B cell (primary cell): ENCODE results near the gene ANLN. TPM values are rescaled to one million over a fixed set of nuclear protein-coding genes. Genes with fewer than 3 reads are reported as not detected.

Experiments used
- ATAC-seq: fragments of 200-7000 bp; cut with Tn5 transposase; one replicate; pipeline ENCODE4 v1.10.0; 2021; ENCODE audit warnings: low read depth, mild to moderate bottlenecking, moderate number of reproducible peaks, moderate library complexity
- CTCF ChIA-PET: fragments of 350-600 bp; sonication (Branson Sonifier 250); formaldehyde crosslinking; loops from one replicate; lab custom pipeline; 2021; ENCODE audit warnings: antibody characterized with exemption, inconsistent platforms; lab: Charles Lee
- POLR2A ChIA-PET: fragments of 350-600 bp; sonication (Branson Sonifier 250); formaldehyde crosslinking; loops from one replicate; lab custom pipeline; 2021; ENCODE audit warnings: antibody characterized with exemption; lab: Charles Lee
- DNase-seq: peaks from one replicate; pipeline ENCODE4 v3.0.0; 2013
- H2AFZ ChIP-seq: 2 replicates; pipeline ENCODE4 v1.6.1; 2012; ENCODE audit warnings: mild to moderate bottlenecking, low read depth, low read length; ENCODE audit not compliant: insufficient read depth, poor library complexity, severe bottlenecking
- H3K27ac ChIP-seq, 2 donors: 1 replicate in 1 of 2; 2 replicates in 1 of 2; pipeline ENCODE4 v1.5.1; 2012 to 2013; ENCODE audit warnings: low read length in 2 of 2, mild to moderate bottlenecking in 2 of 2, moderate library complexity in 1 of 2
- H3K27me3 ChIP-seq, 4 experiments: fragments of 200-600 bp in 1 of 4; sonication (generic) in 1 of 4; replicated peaks in 1 of 4; 1 replicate in 2 of 4; 2 replicates in 2 of 4; pipeline versions ENCODE4 v1.6.1 to v1.7.0; 2013 to 2016; ENCODE audit warnings: low read length in 3 of 4, mild to moderate bottlenecking in 2 of 4, mixed read lengths in 1 of 4, moderate library complexity in 1 of 4; ENCODE audit not compliant: insufficient read depth in 4 of 4, control insufficient read depth in 3 of 4; ENCODE audit errors: control extremely low read depth in 1 of 4
- H3K36me3 ChIP-seq, 2 experiments: replicated peaks in 1 of 2; 1 replicate in 1 of 2; 2 replicates in 1 of 2; pipeline versions ENCODE4 v1.6.1 to v1.7.1; 2013; ENCODE audit warnings: low read length in 1 of 2; ENCODE audit not compliant: insufficient read depth in 2 of 2, control insufficient read depth in 1 of 2; ENCODE audit errors: control extremely low read depth in 1 of 2, extremely low read depth in 1 of 2
- H3K4me1 ChIP-seq, 2 donors: fragments of 200-600 bp in 1 of 2; sonication (generic) in 1 of 2; 1 replicate in 1 of 2; 2 replicates in 1 of 2; pipeline versions ENCODE4 v1.5.1 to v1.6.1; 2013 to 2017; ENCODE audit warnings: low read length in 2 of 2; ENCODE audit not compliant: control insufficient read depth in 2 of 2, insufficient read depth in 2 of 2
- H3K4me2 ChIP-seq: replicated peaks from 2 replicates; pipeline ENCODE3; 2012; ENCODE audit warnings: mild to moderate bottlenecking, low read depth, low read length; ENCODE audit not compliant: poor library complexity, severe bottlenecking
- H3K4me3 ChIP-seq, 5 experiments: fragments of 200-600 bp in 1 of 5; sonication (generic) in 1 of 5; 1 replicate in 3 of 5; 2 replicates in 2 of 5; pipeline versions ENCODE4 v1.5.1 to v1.7.0; 2011 to 2016; ENCODE audit warnings: low read length in 4 of 5, mild to moderate bottlenecking in 4 of 5, low read depth in 2 of 5, control low read depth in 1 of 5, moderate library complexity in 1 of 5; ENCODE audit not compliant: insufficient read depth in 1 of 5; ENCODE audit errors: control extremely low read depth in 1 of 5, extremely low read depth in 1 of 5
- H3K79me2 ChIP-seq: fragments of 200-600 bp; sonication (generic); one replicate; pipeline ENCODE4 v1.6.0; 2016; ENCODE audit warnings: low read length; ENCODE audit not compliant: control insufficient read depth, insufficient read depth
- H3K9ac ChIP-seq: fragments of 200-600 bp; sonication (generic); 2 replicates; pipeline ENCODE4 v1.6.1; 2017; ENCODE audit warnings: mild to moderate bottlenecking, low read length, moderate library complexity
- H3K9me3 ChIP-seq, 3 donors: one replicate each; pipeline versions ENCODE4 v1.6.1 to v1.7.1; 2013; ENCODE audit warnings: low read length in 2 of 3; ENCODE audit not compliant: control insufficient read depth in 2 of 3, insufficient read depth in 1 of 3; ENCODE audit errors: control extremely low read depth in 1 of 3
- H4K20me1 ChIP-seq: 2 replicates; pipeline ENCODE4 v1.6.0; 2012; ENCODE audit warnings: mild to moderate bottlenecking, low read length; ENCODE audit not compliant: insufficient read depth, control insufficient read depth, poor library complexity, severe bottlenecking
- H3K27ac Mint-ChIP-seq: one replicate; pipeline ENCODE4 v1.8.0; 2021; ENCODE audit warnings: mixed read lengths
- H3K27me3 Mint-ChIP-seq: one replicate; pipeline ENCODE4 v1.8.0; 2021; ENCODE audit warnings: mixed read lengths
- H3K4me1 Mint-ChIP-seq: one replicate; pipeline ENCODE4 v1.8.0; 2021; ENCODE audit warnings: mixed read lengths
- H3K4me3 Mint-ChIP-seq: one replicate; pipeline ENCODE4 v1.8.0; 2021; ENCODE audit warnings: mixed read lengths
- H3K9me3 Mint-ChIP-seq: one replicate; pipeline ENCODE4 v1.8.0; 2022; ENCODE audit warnings: mixed read lengths; ENCODE audit not compliant: insufficient read depth
- EZH2 ChIP-seq: IDR thresholded peaks from 2 replicates; pipeline ENCODE4 v1.6.1; 2012; ENCODE audit warnings: borderline replicate concordance, low read depth, mild to moderate bottlenecking, moderate library complexity, low read length; ENCODE audit not compliant: insufficient read depth, poor library complexity, severe bottlenecking
- WGBS: methylation state at CpG from one replicate; pipeline ENCODE4 v1.1.5; 2013; ENCODE audit warnings: missing lambda C conversion rate; ENCODE audit not compliant: insufficient coverage; 5-methylcytosine and 5-hydroxymethylcytosine counted together
- intact Hi-C: fragments of 100-400 bp; cut with micrococcal nuclease; formaldehyde crosslinking; loops from one replicate; pipeline ENCODE4 v1.10.0; 2022
- polyA plus RNA-seq: library from polyadenylated mRNA; depleted of rRNA; stranded (reverse); fragments of >200 nt; gene quantifications from 2 replicates; pipeline ENCODE4 v1.2.3, GENCODE V29; 2012
- total RNA-seq, 2 donors: library from RNA; stranded (reverse); fragments of 120-200 nt in 1 of 2; gene quantifications; 1 replicate in 1 of 2; 2 replicates in 1 of 2; pipeline versions ENCODE4 v1.2.3 to v1.2.4, GENCODE V29; 2013 to 2022
- TF ChIP-seq, protein P1 (sequence below): fragments of 200-600 bp; IDR thresholded peaks from one replicate; pipeline ENCODE4 v1.8.0; 2022; ENCODE audit warnings: antibody characterized with exemption, mild to moderate bottlenecking

Gene ANLN
- total and polyA plus RNA-seq, 2 donors (not counting 1 experiment from before 2014, with no cell fraction given), result 0.19 to 0.32 TPM

DNA sequence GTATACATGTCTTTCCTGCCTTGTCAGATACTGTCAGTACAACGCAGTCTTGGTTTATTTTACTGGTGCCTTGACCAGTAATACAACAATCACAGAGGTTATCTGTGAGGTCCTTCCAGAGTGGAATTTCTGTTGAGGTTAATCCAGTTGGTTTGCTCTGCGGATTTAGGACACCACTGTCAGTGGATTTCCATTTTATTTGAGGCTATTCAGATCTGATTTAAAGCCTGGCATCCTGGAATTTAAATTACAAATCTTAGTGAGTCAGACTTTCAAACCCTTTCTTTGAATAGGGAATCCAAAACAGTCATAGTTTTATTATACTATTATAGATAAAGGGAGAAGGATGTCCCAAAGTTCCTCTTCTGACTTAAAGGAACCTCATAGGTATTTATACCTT, 40.5 kb downstream of the ANLN start:
- no peaks in the 10 kb centered on the region for H3K36me3 ChIP-seq
- H2AFZ ChIP-seq, result no peak overlapping the region
- no peak for TF ChIP-seq EZH2
- TF ChIP-seq, protein P1, sequence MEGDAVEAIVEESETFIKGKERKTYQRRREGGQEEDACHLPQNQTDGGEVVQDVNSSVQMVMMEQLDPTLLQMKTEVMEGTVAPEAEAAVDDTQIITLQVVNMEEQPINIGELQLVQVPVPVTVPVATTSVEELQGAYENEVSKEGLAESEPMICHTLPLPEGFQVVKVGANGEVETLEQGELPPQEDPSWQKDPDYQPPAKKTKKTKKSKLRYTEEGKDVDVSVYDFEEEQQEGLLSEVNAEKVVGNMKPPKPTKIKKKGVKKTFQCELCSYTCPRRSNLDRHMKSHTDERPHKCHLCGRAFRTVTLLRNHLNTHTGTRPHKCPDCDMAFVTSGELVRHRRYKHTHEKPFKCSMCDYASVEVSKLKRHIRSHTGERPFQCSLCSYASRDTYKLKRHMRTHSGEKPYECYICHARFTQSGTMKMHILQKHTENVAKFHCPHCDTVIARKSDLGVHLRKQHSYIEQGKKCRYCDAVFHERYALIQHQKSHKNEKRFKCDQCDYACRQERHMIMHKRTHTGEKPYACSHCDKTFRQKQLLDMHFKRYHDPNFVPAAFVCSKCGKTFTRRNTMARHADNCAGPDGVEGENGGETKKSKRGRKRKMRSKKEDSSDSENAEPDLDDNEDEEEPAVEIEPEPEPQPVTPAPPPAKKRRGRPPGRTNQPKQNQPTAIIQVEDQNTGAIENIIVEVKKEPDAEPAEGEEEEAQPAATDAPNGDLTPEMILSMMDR, result no peak

DNA sequence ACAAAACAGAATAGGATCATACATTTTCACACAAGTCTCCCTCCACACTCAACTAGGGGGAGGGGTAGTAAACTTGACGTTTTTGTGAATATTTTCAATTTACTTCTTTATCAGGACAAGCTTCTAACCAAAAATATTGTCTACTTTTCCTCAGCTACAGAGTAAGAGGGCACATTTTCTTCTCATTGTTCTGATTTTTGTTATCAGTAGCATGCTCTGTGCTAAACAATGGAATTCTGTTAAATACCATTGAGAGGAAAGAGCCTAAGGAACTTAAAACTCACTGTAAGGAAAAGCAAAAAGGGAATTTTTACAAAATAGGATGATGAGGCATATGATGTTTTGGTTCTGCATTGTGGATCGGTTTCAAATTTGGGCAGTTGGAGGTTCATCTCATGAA, 41.2 kb downstream of the ANLN start:
- Histone ChIP-seq H3K4me2 (no peak overlapping the region), H3K9me3 (no peaks in the 10 kb centered on the region), H3K4me1 (no peaks in the 10 kb centered on the region), H2AFZ (no peak overlapping the region), H3K36me3 (no peaks in the 10 kb centered on the region), H3K27me3 (no peaks in the 10 kb centered on the region), H3K79me2 (no peaks in the 10 kb centered on the region), H3K27ac (no peak overlapping the region), H4K20me1 (no peaks in the 10 kb centered on the region), H3K4me3 (no peak overlapping the region), H3K9ac (no peak overlapping the region)
- intact Hi-C loops, result no loop called here
- H3K9me3 Mint-ChIP-seq, result peaks cover 3% of the 10 kb centered on the region
- ChIA-PET POLR2A (no interaction called here), CTCF (interaction anchor here (2.1 kb wide), 1 partner anchor 10 kb away, joined by 8 read pairs; no protein-coding TSS in a partner anchor)
- ATAC-seq (no peak), DNase-seq (no peak)
- H3K4me3 Mint-ChIP-seq, result no peak overlapping the region
- TF ChIP-seq, protein P1, result no peak
- no peak for TF ChIP-seq EZH2
- H3K27me3 Mint-ChIP-seq, result no peaks in the 10 kb centered on the region
- no peak overlapping the region for H3K27ac Mint-ChIP-seq
- H3K4me1 Mint-ChIP-seq, result no peaks in the 10 kb centered on the region
- no CpG with 5 or more reads among the region's 2 CpGs for WGBS

More for the DNA sequence above, 40.5 kb downstream of the ANLN start:
- H3K9me3 ChIP-seq, result no peaks in the 10 kb centered on the region
- Mint-ChIP-seq H3K4me3 (no peak overlapping the region), H3K4me1 (no peaks in the 10 kb centered on the region), H3K27me3 (no peaks in the 10 kb centered on the region), H3K27ac (no peak overlapping the region), H3K9me3 (peaks cover 3% of the 10 kb centered on the region)
- H3K27ac ChIP-seq, result no peak overlapping the region
- H3K27me3 ChIP-seq, result no peaks in the 10 kb centered on the region
- no peak overlapping the region for H3K4me3 ChIP-seq
- H3K4me2 ChIP-seq, result no peak overlapping the region
- POLR2A ChIA-PET, result no interaction called here
- H4K20me1 ChIP-seq, result no peaks in the 10 kb centered on the region
- CTCF ChIA-PET, result interaction anchor here (2.1 kb wide), 1 partner anchor 11 kb away, joined by 8 read pairs; no protein-coding TSS in a partner anchor
- H3K4me1 ChIP-seq, result no peaks in the 10 kb centered on the region
- ATAC-seq (no peak), DNase-seq (no peak)
- no CpG with 5 or more reads among the region's 2 CpGs for WGBS
- no peak overlapping the region for H3K9ac ChIP-seq
- intact Hi-C loops, result no loop called here
- H3K79me2 ChIP-seq, result no peaks in the 10 kb centered on the region
